HEK293 (cell line): ENCODE measurements around the gene CAT.

Experiments used
- CTCF ChIP-seq: fragments of 450-650 bp; formaldehyde crosslinking; IDR thresholded peaks from 2 replicates; pipeline ENCODE4 v1.5.1; 2016; ENCODE audit warnings: missing biosample characterization, missing genetic modification characterization
- ZBTB10 ChIP-seq: fragments of 450-650 bp; formaldehyde crosslinking; IDR thresholded peaks from 2 replicates; pipeline ENCODE4 v1.5.1; 2016; ENCODE audit warnings: missing biosample characterization, missing genetic modification characterization
- ZNF174 ChIP-seq: fragments of 450-650 bp; formaldehyde crosslinking; IDR thresholded peaks from 2 replicates; pipeline ENCODE4 v1.5.0; 2017; ENCODE audit warnings: missing biosample characterization, mild to moderate bottlenecking, missing genetic modification characterization
- ZNF18 ChIP-seq: fragments of 450-650 bp; formaldehyde crosslinking; IDR thresholded peaks from 2 replicates; pipeline ENCODE4 v1.5.1; 2016; ENCODE audit warnings: missing biosample characterization, missing genetic modification characterization
- ZNF335 ChIP-seq: fragments of 450-650 bp; formaldehyde crosslinking; conservative IDR thresholded peaks from 2 replicates; pipeline ENCODE4 v1.5.1; 2016; ENCODE audit warnings: missing biosample characterization, missing genetic modification characterization
- ZNF449 ChIP-seq: fragments of 450-650 bp; formaldehyde crosslinking; IDR thresholded peaks from 2 replicates; pipeline ENCODE4 v1.5.1; 2017; ENCODE audit warnings: missing biosample characterization, mild to moderate bottlenecking, missing genetic modification characterization, moderate library complexity

- TF ChIP-seq ZBTB10 (tag by site-specific recombination) (no peak), CTCF (tag by site-specific recombination) (no peak), ZNF18 (tag by site-specific recombination) (no peak), ZNF449 (tag by site-specific recombination) (no peak), ZNF174 (tag by site-specific recombination) (no peak), ZNF335 (no peak)
Measured at GRCh38 chr11:34417202-34417601, 21.5 kb upstream of the CAT start.
